IMR-90 (cell line): ENCODE data around the gene LARGE2. TPM values are rescaled to one million over a fixed set of nuclear protein-coding genes. Genes with fewer than 3 reads are reported as not detected.

Experiments used
- ATAC-seq: fragments of 200-7000 bp; cut with Tn5 transposase; 2 replicates; pipeline ENCODE4 v1.9.1; 2020; ENCODE audit warnings: low read depth, mild to moderate bottlenecking, moderate library complexity
- Bru-seq: library from RNA; stranded (reverse); fragments of 400-500 nt; gene quantifications from one replicate; lab custom pipeline; 2021; lab: Mats Ljungman, UMichigan
- BruChase-seq, 2 experiments: library from RNA; stranded (reverse); fragments of 400-500 nt; gene quantifications; one replicate each; lab custom pipeline; 2021; lab: Mats Ljungman, UMichigan
- BruUV-seq: library from RNA; stranded (reverse); fragments of 400-500 nt; replicated peaks from 2 replicates; lab custom pipeline; 2021; lab: Mats Ljungman, UMichigan
- CTCF ChIA-PET: fragments of 300-600 bp; formaldehyde crosslinking; extraction: SDS; loops from one replicate; lab custom pipeline; 2021; ENCODE audit warnings: antibody characterized with exemption; lab: Yijun Ruan, JAX
- POLR2A ChIA-PET: fragments of 300-600 bp; sonication (Branson Sonifier 250); formaldehyde crosslinking; loops from one replicate; lab custom pipeline; 2022; ENCODE audit warnings: antibody characterized with exemption; ENCODE audit not compliant: unreplicated experiment; lab: Charles Lee
- DNase-seq: peaks from one replicate; pipeline ENCODE4 v3.0.0; 2013
- H2AFZ ChIP-seq: replicated peaks from 2 replicates; pipeline ENCODE3; 2013; ENCODE audit warnings: low read length, mild to moderate bottlenecking; ENCODE audit not compliant: poor library complexity
- H2AK5ac ChIP-seq: 2 replicates; pipeline ENCODE4 v1.6.1; 2013; ENCODE audit warnings: low read depth, low read length, inconsistent platforms
- H2AK9ac ChIP-seq: replicated peaks from 2 replicates; pipeline ENCODE3; 2013; ENCODE audit warnings: mild to moderate bottlenecking, low read depth, low read length, moderate library complexity; ENCODE audit not compliant: poor library complexity
- H2BK120ac ChIP-seq: 2 replicates; pipeline ENCODE4 v1.6.1; 2013; ENCODE audit warnings: low read depth, low read length, inconsistent platforms
- H2BK15ac ChIP-seq: 3 replicates; pipeline ENCODE4 v1.6.1; 2013; ENCODE audit warnings: low read depth, low read length, inconsistent platforms
- H2BK20ac ChIP-seq: 2 replicates; pipeline ENCODE4 v1.6.1; 2013; ENCODE audit warnings: low read depth, mild to moderate bottlenecking, inconsistent platforms, low read length, moderate library complexity
- H2BK5ac ChIP-seq: 2 replicates; pipeline ENCODE4 v1.6.1; 2013; ENCODE audit warnings: mild to moderate bottlenecking, low read depth, low read length, inconsistent platforms; ENCODE audit not compliant: poor library complexity, severe bottlenecking
- H3K14ac ChIP-seq: replicated peaks from 2 replicates; pipeline ENCODE4 v1.6.1; 2013; ENCODE audit warnings: low read depth, low read length, inconsistent platforms
- H3K18ac ChIP-seq: 2 replicates; pipeline ENCODE4 v1.6.1; 2013; ENCODE audit warnings: low read depth, low read length, control low read depth
- H3K23ac ChIP-seq: 2 replicates; pipeline ENCODE4 v1.6.1; 2013; ENCODE audit warnings: low read depth, low read length, inconsistent platforms
- H3K27ac ChIP-seq: 2 replicates; pipeline ENCODE4 v1.5.1; 2013; ENCODE audit warnings: mild to moderate bottlenecking, control low read depth, low read length; ENCODE audit not compliant: insufficient read depth
- H3K27me3 ChIP-seq: 2 replicates; pipeline ENCODE4 v1.6.1; 2013; ENCODE audit warnings: low read length; ENCODE audit not compliant: control insufficient read depth, insufficient read depth
- H3K36me3 ChIP-seq: 2 replicates; pipeline ENCODE4 v1.6.1; 2013; ENCODE audit warnings: low read length, mixed read lengths; ENCODE audit not compliant: control insufficient read depth, insufficient read depth
- H3K4ac ChIP-seq: 2 replicates; pipeline ENCODE4 v1.6.1; 2013; ENCODE audit warnings: low read depth, low read length, inconsistent platforms
- H3K4me1 ChIP-seq: 2 replicates; pipeline ENCODE4 v1.6.1; 2013; ENCODE audit warnings: low read length, mixed read lengths; ENCODE audit not compliant: control insufficient read depth, insufficient read depth
- H3K4me2 ChIP-seq: 2 replicates; pipeline ENCODE4 v1.6.1; 2013; ENCODE audit warnings: low read depth, mild to moderate bottlenecking, control low read depth, low read length, moderate library complexity
- H3K4me3 ChIP-seq: 2 replicates; pipeline ENCODE4 v1.5.1; 2013; ENCODE audit warnings: low read depth, mild to moderate bottlenecking, control low read depth, low read length, moderate library complexity; ENCODE audit not compliant: insufficient read depth
- H3K56ac ChIP-seq: 2 replicates; pipeline ENCODE4 v1.6.1; 2013; ENCODE audit warnings: low read length, inconsistent platforms; ENCODE audit not compliant: insufficient read depth; ENCODE audit errors: extremely low read depth
- H3K79me1 ChIP-seq, 2 experiments: 2 replicates each; pipeline ENCODE4 v1.6.1; 2013; ENCODE audit warnings: low read length in 2 of 2, inconsistent platforms in 1 of 2, low read depth in 1 of 2
- H3K9ac ChIP-seq: 2 replicates; pipeline ENCODE4 v1.6.1; 2013; ENCODE audit warnings: low read depth, low read length, control low read depth
- H3K9me1 ChIP-seq: 2 replicates; pipeline ENCODE4 v1.6.1; 2013; ENCODE audit warnings: low read length, inconsistent platforms; ENCODE audit not compliant: insufficient read depth
- H3K9me3 ChIP-seq: 2 replicates; pipeline ENCODE4 v1.6.1; 2013; ENCODE audit warnings: low read length; ENCODE audit not compliant: control insufficient read depth, insufficient read depth
- H4K20me1 ChIP-seq: 2 replicates; pipeline ENCODE4 v1.6.1; 2013; ENCODE audit warnings: low read length, inconsistent platforms; ENCODE audit not compliant: insufficient read depth
- H4K5ac ChIP-seq: 2 replicates; pipeline ENCODE4 v1.6.1; 2013; ENCODE audit warnings: mild to moderate bottlenecking, low read depth, low read length, control low read depth
- H4K8ac ChIP-seq, 2 experiments: 2 replicates each; pipeline ENCODE4 v1.6.1; 2013; ENCODE audit warnings: low read depth in 2 of 2, low read length in 2 of 2, control low read depth in 1 of 2, inconsistent platforms in 1 of 2
- H4K91ac ChIP-seq: 2 replicates; pipeline ENCODE4 v1.6.1; 2013; ENCODE audit warnings: low read depth, low read length, inconsistent platforms; ENCODE audit not compliant: insufficient read depth
- BHLHE40 ChIP-seq: fragments of 150-350 bp; IDR thresholded peaks from 2 replicates; pipeline ENCODE4 v1.6.1; 2016; ENCODE audit warnings: mild to moderate bottlenecking, low read depth, low read length
- CEBPB ChIP-seq: IDR thresholded peaks from 2 replicates; pipeline ENCODE4 v1.6.1; 2012; ENCODE audit warnings: low read depth, low read length, improper control_type of control experiment
- CHD1 ChIP-seq: IDR thresholded peaks from 2 replicates; pipeline ENCODE4 v1.6.1; 2012; ENCODE audit warnings: low read depth, low read length, improper control_type of control experiment
- ELK1 ChIP-seq: fragments of 150-350 bp; IDR thresholded peaks from 2 replicates; pipeline ENCODE4 v1.6.1; 2016; ENCODE audit warnings: low read depth, mild to moderate bottlenecking, low read length, moderate library complexity, borderline replicate concordance
- FOS ChIP-seq: fragments of 150-350 bp; IDR thresholded peaks from 2 replicates; pipeline ENCODE4 v1.6.1; 2016; ENCODE audit warnings: low read depth, low read length
- MAFK ChIP-seq: IDR thresholded peaks from 2 replicates; pipeline ENCODE4 v1.6.1; 2012; ENCODE audit warnings: low read depth, low read length, improper control_type of control experiment
- MAZ ChIP-seq: IDR thresholded peaks from 2 replicates; pipeline ENCODE4 v1.6.1; 2012; ENCODE audit warnings: low read depth, mild to moderate bottlenecking, low read length, improper control_type of control experiment, moderate library complexity, borderline replicate concordance
- MXI1 ChIP-seq: IDR thresholded peaks from 2 replicates; pipeline ENCODE4 v1.6.1; 2012; ENCODE audit warnings: low read depth, mild to moderate bottlenecking, low read length, moderate library complexity, borderline replicate concordance
- NFE2L2 ChIP-seq: fragments of 150-350 bp; IDR thresholded peaks from 2 replicates; pipeline ENCODE4 v1.6.1; 2016; ENCODE audit warnings: low read depth, mild to moderate bottlenecking, low read length
- POLR2A ChIP-seq: IDR thresholded peaks from 2 replicates; pipeline ENCODE4 v1.6.1; 2012; ENCODE audit warnings: mild to moderate bottlenecking, low read depth, low read length
- RAD21 ChIP-seq: IDR thresholded peaks from 2 replicates; pipeline ENCODE4 v1.6.1; 2012; ENCODE audit warnings: low read length, improper control_type of control experiment
- RCOR1 ChIP-seq: IDR thresholded peaks from 2 replicates; pipeline ENCODE4 v1.6.1; 2012; ENCODE audit warnings: mild to moderate bottlenecking, low read length, improper control_type of control experiment; ENCODE audit not compliant: insufficient replicate concordance
- RFX5 ChIP-seq: IDR thresholded peaks from 2 replicates; pipeline ENCODE4 v1.8.0; 2012; ENCODE audit warnings: low read depth, mild to moderate bottlenecking, low read length, moderate library complexity
- SMC3 ChIP-seq: fragments of 150-350 bp; IDR thresholded peaks from 2 replicates; pipeline ENCODE4 v1.6.1; 2016; ENCODE audit warnings: low read depth, mild to moderate bottlenecking, antibody characterized with exemption, low read length, moderate library complexity
- USF2 ChIP-seq: fragments of 150-350 bp; IDR thresholded peaks from 2 replicates; pipeline ENCODE4 v1.6.1; 2017; ENCODE audit warnings: mild to moderate bottlenecking, antibody characterized with exemption, low read length, low read depth
- WGBS, 2 experiments: methylation state at CpG; one replicate each; pipeline versions ENCODE4 v1.1.5 to v1.1.7; 2013; ENCODE audit warnings: missing lambda C conversion rate in 2 of 2; ENCODE audit not compliant: insufficient read length in 1 of 2; ENCODE audit errors: extremely low coverage in 2 of 2; 5-methylcytosine and 5-hydroxymethylcytosine counted together
- dilution Hi-C: fragments of 300-500 bp; cut with HindIII; formaldehyde crosslinking; loops from one replicate; pipeline ENCODE4 v1.14.3; 2018; ENCODE audit warnings: low sequenced_read_pairs; ENCODE audit not compliant: unreplicated experiment
- in situ Hi-C: fragments of 300-500 bp; cut with MboI; formaldehyde crosslinking; loops from 3 replicates; pipeline ENCODE4 v1.14.3; 2019; ENCODE audit warnings: low sequenced_read_pairs, inconsistent platforms, mixed read lengths
- intact Hi-C: fragments of 100-400 bp; cut with micrococcal nuclease; formaldehyde crosslinking; loops from 2 replicates; pipeline ENCODE4 v1.10.0; 2022
- long read RNA-seq: library from polyadenylated mRNA; unstranded; transcript quantifications from one replicate; pipeline ENCODE4 v2.0.0, GENCODE V29; 2021; ENCODE audit not compliant: unreplicated experiment
- polyA plus RNA-seq, 3 experiments: library from polyadenylated mRNA; depleted of rRNA; stranded (reverse); fragments of >200 nt; gene quantifications; 2 replicates each; pipeline ENCODE4 v1.2.3, GENCODE V29; 2012; ENCODE audit warnings: low replicate concordance in 1 of 3
- total RNA-seq: library from RNA; depleted of rRNA; stranded (reverse); fragments of >200 nt; gene quantifications from 2 replicates; pipeline ENCODE4 v1.2.3, GENCODE V29; 2012; rRNA removed

Gene LARGE2
- total RNA-seq (not detected in 2 replicates), polyA plus RNA-seq (2012; rRNA removed) (0.03 and 0.13 TPM in 2 replicates), Bru-seq, nascent RNA (not detected), BruChase-seq, experiment 1, labeled RNA remaining after a 6-hour chase (percentile 9 among the genes with signal in this experiment), BruChase-seq, experiment 2, labeled RNA remaining after a 2-hour chase (percentile 9 among the genes with signal in this experiment)
- 0.10 and 0.16 TPM in 2 replicates for polyA plus RNA-seq (2012; cell fraction: cytosol; rRNA removed)
- polyA plus RNA-seq (2012; cell fraction: nucleus; rRNA removed; ENCODE audit: low replicate concordance) = 0.38 and 0.49 TPM in 2 replicates
- long read RNA-seq = 0 reads

GRCh38 chr11:45922425-45923082, at the start of gene LARGE2:
Gene LARGE2 (plus strand): TSS chr11:45922656. CDS start chr11:45922883, 227 bp downstream.
- no peak within 1 kb of the TSS for H3K27ac ChIP-seq
- H3K9me1 ChIP-seq = 0 out of 2 replicates have a peak, but pooled peaks cover 5% of the 10 kb centered on the region
- ChIA-PET POLR2A (no interaction called here), CTCF (no interaction called here)
- no peak within 1 kb of the TSS for H3K18ac ChIP-seq
- H3K23ac ChIP-seq = no peak within 1 kb of the TSS
- intact Hi-C loops = no loop called here
- H2AK5ac ChIP-seq = no peak within 1 kb of the TSS
- H3K27me3 ChIP-seq = peaks cover 47% of the 10 kb centered on the region
- in situ Hi-C loops = no loop called here
- H3K56ac ChIP-seq = no peak within 1 kb of the TSS
- dilution Hi-C loops = no loop called here
- H3K36me3 ChIP-seq = no peaks in the 10 kb centered on the region
- no peak within 1 kb of the TSS for H2BK120ac ChIP-seq
- no peak within 1 kb of the TSS for H2BK15ac ChIP-seq
- 3% methylated on average over 42 of the region's 73 CpGs; no CpG with 5 or more reads in 1 of the 2 experiments for WGBS, 2 experiments
- H4K91ac ChIP-seq = no peak within 1 kb of the TSS
- H3K4me3 ChIP-seq = no peak within 1 kb of the TSS
- no peaks in the 10 kb centered on the region for H3K4me1 ChIP-seq
- H3K14ac ChIP-seq = no peak within 1 kb of the TSS
- no TSS peak for BruUV-seq
- no peak for ATAC-seq
- no peak within 1 kb of the TSS for H4K5ac ChIP-seq
- no peak within 1 kb of the TSS for H2AK9ac ChIP-seq
- H3K79me1 ChIP-seq = peaks cover 0 to under 1% of the 10 kb centered on the region in 2 experiments; a peak in 2 of 4 replicates
- no peak within 1 kb of the TSS for H3K4me2 ChIP-seq
- no peak for DNase-seq
- H4K8ac ChIP-seq = no peak within 1 kb of the TSS
- peaks cover 1% of the 10 kb centered on the region for H4K20me1 ChIP-seq
- peak within 1 kb of the TSS; percentile 76 for H2AFZ ChIP-seq
- no peak within 1 kb of the TSS for H3K9ac ChIP-seq
- H3K9me3 ChIP-seq = no peaks in the 10 kb centered on the region
- H3K4ac ChIP-seq = no peak within 1 kb of the TSS
- no peak within 1 kb of the TSS for H2BK5ac ChIP-seq
- no peak within 1 kb of the TSS for H2BK20ac ChIP-seq
- TF ChIP-seq MAFK (no peak), SMC3 (no peak), MXI1 (no peak), USF2 (no peak), MAZ (no peak), ELK1 (no peak), FOS (no peak), RFX5 (no peak), NFE2L2 (no peak), BHLHE40 (no peak), CEBPB (no peak), RCOR1 (no peak), RAD21 (no peak), CHD1 (no peak), POLR2A (no peak)
